Right lung (tissue), 5 donors: ENCODE results near the gene KCNJ1. TPM values are rescaled to one million over a fixed set of nuclear protein-coding genes. Genes with fewer than 3 reads are reported as not detected.

ENCODE experiments used
- polyA plus RNA-seq, 5 donors: library from polyadenylated mRNA; unstranded; fragments of 120-200 nt; gene quantifications; one replicate each; pipeline versions ENCODE4 v1.2.1 to v1.2.3, GENCODE V29; 2013; ENCODE audit warnings: inconsistent platforms in 1 of 5, low replicate concordance in 1 of 5; ENCODE audit not compliant: insufficient read length in 5 of 5, insufficient read depth in 1 of 5

KCNJ1 gene
- polyA plus RNA-seq, 5 donors = 0.09 to 0.57 (median 0.11) TPM; not detected in 1

Other genes starting within 250 kb of the KCNJ1 start
- 10 to 100 TPM; 38.1 to 47.6 (median 39.3) TPM for gene FLI1, start 173.2 kb downstream of the KCNJ1 start, polyA plus RNA-seq
- 10 to 100 TPM in 2 of 5 donors, 1 to 10 TPM in 3; 5.7 to 12.2 (median 10.0) TPM for gene KCNJ5, start 24.1 kb upstream of the KCNJ1 start, polyA plus RNA-seq
- gene TP53AIP1, start 75.6 kb upstream of the KCNJ1 start, polyA plus RNA-seq = 1 to 10 TPM in 1 of 5 donors, under 1 TPM in 4; 0.48 to 1.1 (median 0.60) TPM